Measurements from ENCODE around the gene PEMT. TPM values are rescaled to one million over a fixed set of nuclear protein-coding genes. Genes with fewer than 3 reads are reported as not detected.

The PEMT gene
- total and polyA plus RNA-seq, 9 of the 15 experiments (the other 6 are each of a cell fraction or from before 2014, with no cell fraction given) = 1.4 to 36.4 (median 13.6) TPM

DNA sequence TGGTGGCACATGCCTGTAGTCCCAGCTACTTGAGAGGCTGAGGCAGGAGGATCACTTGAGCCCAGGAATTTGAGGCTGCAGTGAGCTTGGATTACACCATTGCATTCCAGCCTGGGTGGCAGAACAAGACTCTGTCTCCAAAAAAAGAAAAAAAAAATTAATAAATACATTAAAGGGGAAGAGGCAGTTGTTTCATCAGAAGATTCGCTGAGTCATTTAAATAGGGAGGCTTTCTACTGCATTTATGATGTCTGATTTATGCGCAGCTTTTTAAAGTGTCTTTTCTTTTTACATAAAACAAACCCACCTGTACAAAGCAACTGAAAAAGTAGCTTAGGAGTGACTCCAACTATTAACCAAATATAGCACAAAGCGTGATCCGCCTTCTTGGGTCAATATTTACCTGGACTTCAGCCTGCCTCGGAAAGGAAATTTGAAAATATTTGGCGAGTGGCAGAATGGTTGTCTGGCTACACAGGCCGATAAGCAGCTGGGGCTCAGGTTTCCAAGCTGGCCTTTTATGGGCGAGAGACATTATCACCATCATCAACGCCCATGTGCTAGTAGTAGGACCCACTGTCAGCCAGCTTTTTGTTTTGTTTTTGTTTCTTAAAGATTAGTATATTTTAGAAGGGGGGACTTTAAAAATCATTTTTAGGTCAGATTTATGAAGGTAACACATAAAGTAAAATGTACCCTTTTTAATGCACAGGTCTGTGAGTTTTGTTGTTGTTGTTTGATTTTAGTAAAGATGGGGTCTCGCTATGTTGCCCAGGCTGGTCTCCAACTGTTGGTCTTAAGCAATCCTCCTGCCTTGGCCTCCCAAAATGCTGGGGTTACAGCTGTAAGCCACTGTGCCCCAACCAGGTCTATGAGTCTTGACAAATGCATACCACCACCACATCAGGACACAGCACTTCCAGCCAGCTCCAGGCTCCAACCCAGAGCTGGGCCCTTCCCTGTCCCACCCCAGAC, 52.8 kb downstream of the PEMT start (continued):
- TF ChIP-seq KDM1A (IDR thresholded peaks at IDR 0.05) (0 out of 4 replicates have a peak, but pooled peaks of 1 of the 2 experiments have one; percentile 6), FOXK2 (conservative IDR thresholded peaks at IDR 0.05 in 1 of 2, IDR thresholded peaks at IDR 0.05 in 1 of 2; ENCODE audit: low read depth in 2 of 2) (no peak), FOXP1 (CRISPR knock-in tag; IDR thresholded peaks at IDR 0.05) (no peak), SREBF2 (CRISPR knock-in tag; IDR thresholded peaks at IDR 0.05) (no peak), SIRT6 (IDR thresholded peaks at IDR 0.05; ENCODE audit: low read depth, low read length) (no peak), TEAD1 (CRISPR knock-in tag; IDR thresholded peaks at IDR 0.05) (no peak), HSF4 (CRISPR knock-in tag; IDR thresholded peaks at IDR 0.05; ENCODE audit: borderline replicate concordance) (no peak), ZNF696 (CRISPR knock-in tag; conservative IDR thresholded peaks at IDR 0.05) (no peak), POLR2A (conservative IDR thresholded peaks at IDR 0.05) (no peak), ZNF695 (CRISPR knock-in tag; IDR thresholded peaks at IDR 0.05) (no peak), ZNF780A (CRISPR knock-in tag; IDR thresholded peaks at IDR 0.05) (no peak), GATAD2A (IDR thresholded peaks at IDR 0.05) (no peak), POLR2AphosphoS2 (IDR thresholded peaks at IDR 0.05; ENCODE audit: low read length) (no peak), ZNF41 (CRISPR knock-in tag; conservative IDR thresholded peaks at IDR 0.05) (no peak), ZNF316 (IDR thresholded peaks at IDR 0.05) (peak; percentile 95), RBFOX2 (IDR thresholded peaks at IDR 0.05; ENCODE audit: low read depth, low read length) (no peak)
- TF ChIP-seq, protein P1, sequence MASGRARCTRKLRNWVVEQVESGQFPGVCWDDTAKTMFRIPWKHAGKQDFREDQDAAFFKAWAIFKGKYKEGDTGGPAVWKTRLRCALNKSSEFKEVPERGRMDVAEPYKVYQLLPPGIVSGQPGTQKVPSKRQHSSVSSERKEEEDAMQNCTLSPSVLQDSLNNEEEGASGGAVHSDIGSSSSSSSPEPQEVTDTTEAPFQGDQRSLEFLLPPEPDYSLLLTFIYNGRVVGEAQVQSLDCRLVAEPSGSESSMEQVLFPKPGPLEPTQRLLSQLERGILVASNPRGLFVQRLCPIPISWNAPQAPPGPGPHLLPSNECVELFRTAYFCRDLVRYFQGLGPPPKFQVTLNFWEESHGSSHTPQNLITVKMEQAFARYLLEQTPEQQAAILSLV (tag; IDR thresholded peaks at IDR 0.05) = no peak
- TF ChIP-seq, protein P2, sequence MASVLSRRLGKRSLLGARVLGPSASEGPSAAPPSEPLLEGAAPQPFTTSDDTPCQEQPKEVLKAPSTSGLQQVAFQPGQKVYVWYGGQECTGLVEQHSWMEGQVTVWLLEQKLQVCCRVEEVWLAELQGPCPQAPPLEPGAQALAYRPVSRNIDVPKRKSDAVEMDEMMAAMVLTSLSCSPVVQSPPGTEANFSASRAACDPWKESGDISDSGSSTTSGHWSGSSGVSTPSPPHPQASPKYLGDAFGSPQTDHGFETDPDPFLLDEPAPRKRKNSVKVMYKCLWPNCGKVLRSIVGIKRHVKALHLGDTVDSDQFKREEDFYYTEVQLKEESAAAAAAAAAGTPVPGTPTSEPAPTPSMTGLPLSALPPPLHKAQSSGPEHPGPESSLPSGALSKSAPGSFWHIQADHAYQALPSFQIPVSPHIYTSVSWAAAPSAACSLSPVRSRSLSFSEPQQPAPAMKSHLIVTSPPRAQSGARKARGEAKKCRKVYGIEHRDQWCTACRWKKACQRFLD (CRISPR knock-in tag; IDR thresholded peaks at IDR 0.05) = no peak
- TF ChIP-seq, protein P3, sequence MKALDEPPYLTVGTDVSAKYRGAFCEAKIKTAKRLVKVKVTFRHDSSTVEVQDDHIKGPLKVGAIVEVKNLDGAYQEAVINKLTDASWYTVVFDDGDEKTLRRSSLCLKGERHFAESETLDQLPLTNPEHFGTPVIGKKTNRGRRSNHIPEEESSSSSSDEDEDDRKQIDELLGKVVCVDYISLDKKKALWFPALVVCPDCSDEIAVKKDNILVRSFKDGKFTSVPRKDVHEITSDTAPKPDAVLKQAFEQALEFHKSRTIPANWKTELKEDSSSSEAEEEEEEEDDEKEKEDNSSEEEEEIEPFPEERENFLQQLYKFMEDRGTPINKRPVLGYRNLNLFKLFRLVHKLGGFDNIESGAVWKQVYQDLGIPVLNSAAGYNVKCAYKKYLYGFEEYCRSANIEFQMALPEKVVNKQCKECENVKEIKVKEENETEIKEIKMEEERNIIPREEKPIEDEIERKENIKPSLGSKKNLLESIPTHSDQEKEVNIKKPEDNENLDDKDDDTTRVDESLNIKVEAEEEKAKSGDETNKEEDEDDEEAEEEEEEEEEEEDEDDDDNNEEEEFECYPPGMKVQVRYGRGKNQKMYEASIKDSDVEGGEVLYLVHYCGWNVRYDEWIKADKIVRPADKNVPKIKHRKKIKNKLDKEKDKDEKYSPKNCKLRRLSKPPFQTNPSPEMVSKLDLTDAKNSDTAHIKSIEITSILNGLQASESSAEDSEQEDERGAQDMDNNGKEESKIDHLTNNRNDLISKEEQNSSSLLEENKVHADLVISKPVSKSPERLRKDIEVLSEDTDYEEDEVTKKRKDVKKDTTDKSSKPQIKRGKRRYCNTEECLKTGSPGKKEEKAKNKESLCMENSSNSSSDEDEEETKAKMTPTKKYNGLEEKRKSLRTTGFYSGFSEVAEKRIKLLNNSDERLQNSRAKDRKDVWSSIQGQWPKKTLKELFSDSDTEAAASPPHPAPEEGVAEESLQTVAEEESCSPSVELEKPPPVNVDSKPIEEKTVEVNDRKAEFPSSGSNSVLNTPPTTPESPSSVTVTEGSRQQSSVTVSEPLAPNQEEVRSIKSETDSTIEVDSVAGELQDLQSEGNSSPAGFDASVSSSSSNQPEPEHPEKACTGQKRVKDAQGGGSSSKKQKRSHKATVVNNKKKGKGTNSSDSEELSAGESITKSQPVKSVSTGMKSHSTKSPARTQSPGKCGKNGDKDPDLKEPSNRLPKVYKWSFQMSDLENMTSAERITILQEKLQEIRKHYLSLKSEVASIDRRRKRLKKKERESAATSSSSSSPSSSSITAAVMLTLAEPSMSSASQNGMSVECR (CRISPR knock-in tag; IDR thresholded peaks at IDR 0.05) = no peak
- TF ChIP-seq, protein P4, sequence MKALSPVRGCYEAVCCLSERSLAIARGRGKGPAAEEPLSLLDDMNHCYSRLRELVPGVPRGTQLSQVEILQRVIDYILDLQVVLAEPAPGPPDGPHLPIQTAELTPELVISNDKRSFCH (CRISPR knock-in tag; IDR thresholded peaks at IDR 0.05) = no peak
- TF ChIP-seq, protein P4 (tag; IDR thresholded peaks at IDR 0.05) = no peak

All from K562 (cell line).